Kidney epithelial cell (primary cell): Measurements from ENCODE around the gene ARGLU1. TPM values are rescaled to one million over a fixed set of nuclear protein-coding genes. Genes with fewer than 3 reads are reported as not detected.

Source experiments
- DNase-seq: peaks from one replicate; pipeline ENCODE4 v3.0.0-alpha.2; 2010; ENCODE audit warnings: low read depth
- H3K27me3 ChIP-seq: 2 replicates; pipeline ENCODE4 v1.6.0; 2011; ENCODE audit warnings: low read length; ENCODE audit not compliant: control insufficient read depth, insufficient read depth
- H3K36me3 ChIP-seq: 2 replicates; pipeline ENCODE4 v1.5.1; 2011; ENCODE audit warnings: low read length; ENCODE audit not compliant: control insufficient read depth, insufficient read depth
- H3K4me3 ChIP-seq: 2 replicates; pipeline ENCODE4 v1.5.1; 2011; ENCODE audit warnings: low read depth, mild to moderate bottlenecking, control low read depth, low read length
- CTCF ChIP-seq: IDR thresholded peaks from 2 replicates; pipeline ENCODE4 v1.5.1; 2011; ENCODE audit warnings: mild to moderate bottlenecking, moderate library complexity, low read length, control low read depth, inconsistent platforms; ENCODE audit not compliant: insufficient read depth, poor library complexity, severe bottlenecking
- total RNA-seq: library from RNA; depleted of rRNA; stranded (reverse); fragments of >200 nt; gene quantifications from 2 replicates; pipeline ENCODE4 v1.2.3, GENCODE V29; 2015

ARGLU1 gene
- total RNA-seq, 1 donor from 2014 or later = 50.1 TPM

GRCh38 chr13:106561551-106562170 lies 6.3 kb downstream of the ARGLU1 start:
- Histone ChIP-seq H3K36me3 (no peaks in the 10 kb centered on the region), H3K4me3 (no peak overlapping the region), H3K27me3 (no peaks in the 10 kb centered on the region)
- DNase-seq = no peak
- no peak for TF ChIP-seq CTCF

- no peak for DNase-seq
- TF ChIP-seq CTCF = no peak
- no peak overlapping the region for H3K4me3 ChIP-seq
- no peaks in the 10 kb centered on the region for H3K27me3 ChIP-seq
- no peaks in the 10 kb centered on the region for H3K36me3 ChIP-seq
These were observed 7.1 kb downstream of the ARGLU1 start for GRCh38 chr13:106560821-106561220.

DNA sequence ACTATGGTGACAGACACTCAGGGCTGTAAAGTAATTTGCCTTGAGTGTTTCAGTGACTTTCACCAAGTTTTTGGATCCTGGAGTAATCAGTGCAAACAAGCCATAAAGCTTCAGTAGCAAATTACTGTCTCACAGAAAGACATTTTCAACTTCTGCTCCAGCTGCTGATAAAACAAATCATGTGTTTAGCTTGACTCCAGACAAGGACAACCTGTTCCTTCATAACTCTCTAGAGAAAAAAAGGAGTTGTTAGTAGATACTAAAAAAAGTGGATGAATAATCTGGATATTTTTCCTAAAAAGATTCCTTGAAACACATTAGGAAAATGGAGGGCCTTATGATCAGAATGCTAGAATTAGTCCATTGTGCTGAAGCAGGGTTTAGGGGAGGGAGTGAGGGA lies 9.4 kb downstream of the ARGLU1 start:
- peaks cover 1% of the 10 kb centered on the region for H3K36me3 ChIP-seq
- DNase-seq = no peak
- no peak overlapping the region for H3K4me3 ChIP-seq
- no peaks in the 10 kb centered on the region for H3K27me3 ChIP-seq
- no peak for TF ChIP-seq CTCF

GRCh38 chr13:106555631-106556328 lies 12.2 kb downstream of the ARGLU1 start:
- DNase-seq = no peak
- Histone ChIP-seq H3K4me3 (no peak overlapping the region), H3K36me3 (peaks cover 1% of the 10 kb centered on the region), H3K27me3 (no peaks in the 10 kb centered on the region)
- TF ChIP-seq CTCF = no peak

DNA sequence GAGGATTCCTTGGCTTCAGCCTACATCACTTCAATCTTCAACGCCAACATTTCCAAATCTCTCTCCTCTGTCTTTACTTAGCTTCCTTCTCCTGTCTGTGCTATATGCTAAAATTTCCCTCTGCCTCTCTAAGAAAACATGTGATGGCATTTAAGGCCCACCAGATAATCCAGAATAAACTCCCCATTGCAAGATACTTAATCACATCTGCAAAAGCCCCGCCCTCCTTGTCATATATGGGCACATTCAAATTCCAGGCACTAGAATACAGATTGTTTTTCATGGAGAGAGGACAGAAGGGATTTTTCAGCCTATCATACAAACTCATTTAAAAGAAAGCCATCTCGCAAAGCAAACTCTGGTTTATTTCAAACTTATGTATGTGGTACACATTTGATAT lies 16.2 kb downstream of the ARGLU1 start:
- no peak overlapping the region for H3K4me3 ChIP-seq
- H3K36me3 ChIP-seq = peaks cover 1% of the 10 kb centered on the region
- no peak for DNase-seq
- no peaks in the 10 kb centered on the region for H3K27me3 ChIP-seq
- TF ChIP-seq CTCF = no peak

GRCh38 chr13:106551350-106551749 lies 16.6 kb downstream of the ARGLU1 start:
- Histone ChIP-seq H3K27me3 (no peaks in the 10 kb centered on the region), H3K36me3 (peaks cover 1% of the 10 kb centered on the region), H3K4me3 (no peak overlapping the region)
- no peak for DNase-seq
- TF ChIP-seq CTCF = no peak
